Measurements from ENCODE around the gene CHFR.

DNA sequence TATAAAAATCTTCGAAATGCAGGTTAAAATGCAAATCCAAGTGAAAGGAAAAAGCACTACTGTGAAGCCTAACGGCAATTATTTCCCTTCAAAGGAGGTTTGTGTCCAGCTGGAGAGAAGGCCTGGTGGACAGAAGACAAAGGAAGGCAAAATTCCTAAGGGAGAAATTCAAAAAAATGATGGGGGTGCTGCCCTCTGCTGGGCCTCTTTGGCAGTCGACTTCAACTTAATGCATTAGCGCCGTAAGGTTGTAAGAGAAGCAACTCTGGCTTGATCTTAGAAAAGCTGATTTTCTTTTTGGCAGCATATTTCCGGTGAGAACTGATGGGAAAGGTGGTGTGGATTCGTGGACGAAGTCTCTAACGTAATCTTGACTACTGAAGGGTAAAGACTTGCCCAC, 34.3 kb upstream of the CHFR start:
- TF ChIP-seq, protein P1, sequence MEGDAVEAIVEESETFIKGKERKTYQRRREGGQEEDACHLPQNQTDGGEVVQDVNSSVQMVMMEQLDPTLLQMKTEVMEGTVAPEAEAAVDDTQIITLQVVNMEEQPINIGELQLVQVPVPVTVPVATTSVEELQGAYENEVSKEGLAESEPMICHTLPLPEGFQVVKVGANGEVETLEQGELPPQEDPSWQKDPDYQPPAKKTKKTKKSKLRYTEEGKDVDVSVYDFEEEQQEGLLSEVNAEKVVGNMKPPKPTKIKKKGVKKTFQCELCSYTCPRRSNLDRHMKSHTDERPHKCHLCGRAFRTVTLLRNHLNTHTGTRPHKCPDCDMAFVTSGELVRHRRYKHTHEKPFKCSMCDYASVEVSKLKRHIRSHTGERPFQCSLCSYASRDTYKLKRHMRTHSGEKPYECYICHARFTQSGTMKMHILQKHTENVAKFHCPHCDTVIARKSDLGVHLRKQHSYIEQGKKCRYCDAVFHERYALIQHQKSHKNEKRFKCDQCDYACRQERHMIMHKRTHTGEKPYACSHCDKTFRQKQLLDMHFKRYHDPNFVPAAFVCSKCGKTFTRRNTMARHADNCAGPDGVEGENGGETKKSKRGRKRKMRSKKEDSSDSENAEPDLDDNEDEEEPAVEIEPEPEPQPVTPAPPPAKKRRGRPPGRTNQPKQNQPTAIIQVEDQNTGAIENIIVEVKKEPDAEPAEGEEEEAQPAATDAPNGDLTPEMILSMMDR (IDR thresholded peaks at IDR 0.05; ENCODE audit: borderline replicate concordance, extremely low read depth, low read length, poor library complexity, severe bottlenecking): peak; percentile 42
- no peak for TF ChIP-seq EZH2 (IDR thresholded peaks at IDR 0.05; ENCODE audit: borderline replicate concordance, low read depth, low read length, severe bottlenecking)

Data from DND-41 (cell line).